Testis (tissue), 3 donors: ENCODE measurements around the gene CPM. TPM values are rescaled to one million over a fixed set of nuclear protein-coding genes. Genes with fewer than 3 reads are reported as not detected.

Experiments
- DNase-seq: peaks from one replicate; pipeline ENCODE4 v3.0.0-alpha.2; 2019
- H3K27ac ChIP-seq, 2 donors: fragments of 200-600 bp; sonication (generic); one replicate each; pipeline ENCODE4 v1.5.1; 2019
- H3K27me3 ChIP-seq: fragments of 200-600 bp; sonication (generic); one replicate; pipeline ENCODE4 v1.5.1; 2019
- H3K36me3 ChIP-seq: fragments of 200-600 bp; sonication (generic); one replicate; pipeline ENCODE4 v1.5.1; 2017; ENCODE audit warnings: low read depth; ENCODE audit errors: missing control alignments
- H3K4me1 ChIP-seq: fragments of 200-600 bp; sonication (generic); one replicate; pipeline ENCODE4 v1.5.1; 2019
- H3K4me3 ChIP-seq, 2 donors: fragments of 200-600 bp; sonication (generic); one replicate each; pipeline ENCODE4 v1.5.1; 2017 to 2019
- H3K9me3 ChIP-seq: fragments of 200-600 bp; sonication (generic); one replicate; pipeline ENCODE4 v1.5.1; 2017
- CTCF ChIP-seq, 3 experiments: fragments of 450-650 bp in 2 of 3; fragments of 200-600 bp in 1 of 3; sonication (generic) in 1 of 3; IDR thresholded peaks; one replicate each; pipeline ENCODE4 v1.5.1; 2016 to 2019; ENCODE audit warnings: antibody characterized with exemption in 3 of 3, mild to moderate bottlenecking in 2 of 3, moderate library complexity in 1 of 3
- POLR2A ChIP-seq: fragments of 450-650 bp; IDR thresholded peaks from one replicate; pipeline ENCODE4 v1.6.1; 2017; ENCODE audit warnings: antibody characterized with exemption, mild to moderate bottlenecking, moderate library complexity
- WGBS, 2 donors: methylation state at CpG; one replicate each; pipeline ENCODE4 v1.1.5; 2018; 5-methylcytosine and 5-hydroxymethylcytosine counted together
- intact Hi-C: fragments of 100-400 bp; cut with DNase I; formaldehyde crosslinking; loops from one replicate; pipeline ENCODE4 v1.15.1; 2023; ENCODE audit warnings: low total_unique reads
- polyA plus RNA-seq: library from polyadenylated mRNA; stranded (reverse); fragments of 350-450 nt; fragmentation: Illumina TruSeq; extraction: RNeasy Lipid Tissue Mini Kit (QIAGEN cat#74804); gene quantifications from one replicate; pipeline ENCODE4 v1.2.3, GENCODE V29; 2014; ENCODE audit warnings: low read depth, low replicate concordance; ENCODE audit not compliant: insufficient read depth
- total RNA-seq, 2 donors: library from RNA; depleted of rRNA; stranded (reverse); fragments of >200 nt; gene quantifications; one replicate each; pipeline ENCODE4 v1.2.3, GENCODE V29; 2016

The CPM gene
- total and polyA plus RNA-seq, 3 donors from 2014 or later, result 9.3 to 38.0 (median 22.5) TPM

GRCh38 chr12:68962877-68963855 is 30.2 kb upstream of the CPM start:
- DNase-seq, result no peak
- no peaks in the 10 kb centered on the region for H3K27me3 ChIP-seq
- no peak overlapping the region for H3K4me3 ChIP-seq
- H3K4me1 ChIP-seq, result peaks cover 3% of the 10 kb centered on the region
- TF ChIP-seq CTCF (IDR thresholded peaks at IDR 0.05) (no peak), POLR2A (no peak)
- 87 to 92% methylated on average over 5 of the region's 5 CpGs for WGBS, 2 donors
- H3K27ac ChIP-seq, result peak overlapping the region in 1 of 2 donors; percentile 18
- intact Hi-C loops, result no loop called here
- H3K9me3 ChIP-seq, result no peaks in the 10 kb centered on the region
- no peaks in the 10 kb centered on the region for H3K36me3 ChIP-seq

GRCh38 chr12:68959891-68960464 is 27.0 kb upstream of the CPM start:
- no peaks in the 10 kb centered on the region for H3K9me3 ChIP-seq
- DNase-seq, result no peak

GRCh38 chr12:68959143-68959858 is 26.3 kb upstream of the CPM start:
- no peak for TF ChIP-seq CTCF (IDR thresholded peaks at IDR 0.05)
- no peak for TF ChIP-seq POLR2A
- H3K36me3 ChIP-seq, result no peaks in the 10 kb centered on the region
- intact Hi-C loops, result no loop called here
- H3K27ac ChIP-seq, result no peak overlapping the region
- no peaks in the 10 kb centered on the region for H3K27me3 ChIP-seq
- H3K4me3 ChIP-seq, result no peak overlapping the region
- WGBS, 2 donors, result 70 to 78% methylated on average over 4 of the region's 4 CpGs
- peaks cover 3% of the 10 kb centered on the region for H3K4me1 ChIP-seq
- DNase-seq, result no peak
- H3K9me3 ChIP-seq, result no peaks in the 10 kb centered on the region

More at GRCh38 chr12:68959891-68960464, 27.0 kb upstream of the CPM start:
- Histone ChIP-seq H3K36me3 (no peaks in the 10 kb centered on the region), H3K4me3 (no peak overlapping the region), H3K4me1 (peaks cover 3% of the 10 kb centered on the region), H3K27me3 (no peaks in the 10 kb centered on the region), H3K27ac (no peak overlapping the region)
- intact Hi-C loops, result no loop called here
- TF ChIP-seq POLR2A (no peak), CTCF (IDR thresholded peaks at IDR 0.05) (no peak)
- WGBS, 2 donors, result 56 to 64% methylated on average over 7 of the region's 7 CpGs

- WGBS, 2 donors, result 85 to 87% methylated on average over 3 of the region's 3 CpGs
Observed at GRCh38 chr12:68958322-68958721, 25.4 kb upstream of the CPM start.

More at GRCh38 chr12:68958322-68958721, 25.4 kb upstream of the CPM start:
- no peak overlapping the region for H3K4me3 ChIP-seq
- H3K27me3 ChIP-seq, result no peaks in the 10 kb centered on the region
- no peaks in the 10 kb centered on the region for H3K36me3 ChIP-seq
- peaks cover 3% of the 10 kb centered on the region for H3K4me1 ChIP-seq
- no peaks in the 10 kb centered on the region for H3K9me3 ChIP-seq
- intact Hi-C loops, result no loop called here
- no peak for TF ChIP-seq POLR2A
- TF ChIP-seq CTCF (IDR thresholded peaks at IDR 0.05), result no peak
- H3K27ac ChIP-seq, result no peak overlapping the region
- no peak for DNase-seq
